Amniotic epithelial cell (primary cell): ENCODE data around the gene KCNS3.

Experiments used
- DNase-seq: peaks from one replicate; pipeline ENCODE4 v3.0.0-alpha.2; 2010; ENCODE audit warnings: low read depth

KCNS3 gene, protein sequence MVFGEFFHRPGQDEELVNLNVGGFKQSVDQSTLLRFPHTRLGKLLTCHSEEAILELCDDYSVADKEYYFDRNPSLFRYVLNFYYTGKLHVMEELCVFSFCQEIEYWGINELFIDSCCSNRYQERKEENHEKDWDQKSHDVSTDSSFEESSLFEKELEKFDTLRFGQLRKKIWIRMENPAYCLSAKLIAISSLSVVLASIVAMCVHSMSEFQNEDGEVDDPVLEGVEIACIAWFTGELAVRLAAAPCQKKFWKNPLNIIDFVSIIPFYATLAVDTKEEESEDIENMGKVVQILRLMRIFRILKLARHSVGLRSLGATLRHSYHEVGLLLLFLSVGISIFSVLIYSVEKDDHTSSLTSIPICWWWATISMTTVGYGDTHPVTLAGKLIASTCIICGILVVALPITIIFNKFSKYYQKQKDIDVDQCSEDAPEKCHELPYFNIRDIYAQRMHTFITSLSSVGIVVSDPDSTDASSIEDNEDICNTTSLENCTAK

GRCh38 chr2:17878281-17879136 is at the start of gene KCNS3:
TSS of gene KCNS3 (plus strand) at chr2:17878667. CDS start at chr2:17931009, 52,342 bp downstream.
- DNase-seq: peak; percentile 8

GRCh38 chr2:17830053-17831034 is 48.1 kb upstream of the KCNS3 start:
- DNase-seq: peak; percentile 74

DNA sequence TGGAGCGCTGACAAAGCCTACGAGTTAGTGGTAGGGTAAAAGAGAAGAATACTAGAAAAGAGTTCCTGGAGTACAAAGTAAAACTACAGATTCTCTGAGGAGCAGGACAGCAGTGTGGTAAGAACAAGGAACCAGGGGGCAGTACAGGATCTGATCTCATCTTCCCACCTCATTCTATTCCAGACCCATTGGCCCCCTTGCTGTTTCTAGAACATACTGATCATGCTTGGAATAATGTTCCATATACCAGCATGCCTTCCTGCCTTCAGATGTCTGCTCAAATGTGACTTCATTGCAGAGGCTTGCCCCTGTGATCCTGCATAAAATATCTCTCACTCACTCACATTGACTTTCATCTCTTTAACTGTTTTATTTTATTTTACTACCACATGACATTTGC is 43.0 kb upstream of the KCNS3 start:
- DNase-seq: no peak

GRCh38 chr2:17839959-17840358 is 38.5 kb upstream of the KCNS3 start:
- no peak for DNase-seq

DNA sequence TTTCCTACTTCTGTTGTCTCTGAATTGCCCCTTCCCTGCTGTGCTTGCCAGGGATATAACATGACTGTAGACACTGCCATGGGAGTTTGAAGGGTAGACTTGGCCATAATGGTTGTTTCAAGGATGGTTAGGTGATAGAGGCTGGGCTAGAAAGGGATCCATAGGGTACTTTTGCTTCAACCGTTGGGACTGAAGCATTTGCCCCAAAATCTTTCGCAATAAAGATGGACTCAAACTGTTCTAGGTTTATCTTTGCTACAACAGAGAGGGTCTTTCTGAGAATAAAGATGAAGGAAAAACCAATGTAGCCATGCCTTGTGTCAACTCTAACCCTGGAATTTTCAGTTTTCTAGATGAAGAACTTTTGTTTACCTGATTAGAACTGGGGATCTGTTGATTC is 35.0 kb upstream of the KCNS3 start:
- DNase-seq: no peak

DNA sequence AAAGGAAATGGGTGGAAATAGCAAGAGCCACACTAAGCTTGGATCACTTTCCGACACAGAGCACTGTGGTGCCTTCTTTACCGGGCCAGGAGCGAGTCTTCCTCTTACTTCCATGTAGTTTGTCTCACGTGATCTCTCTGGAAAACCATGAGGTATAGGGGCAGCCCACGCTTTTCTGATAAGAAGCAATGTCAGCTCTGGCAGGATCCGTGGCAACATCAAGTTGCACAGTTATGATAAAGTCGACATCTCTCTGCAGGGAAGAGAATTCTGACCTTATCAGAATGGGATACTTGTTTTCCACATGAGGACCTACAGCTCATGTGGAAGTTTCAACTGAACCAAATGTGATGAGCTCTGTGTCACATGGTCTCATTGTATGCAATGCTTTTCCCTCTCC is 32.7 kb upstream of the KCNS3 start:
- no peak for DNase-seq

DNA sequence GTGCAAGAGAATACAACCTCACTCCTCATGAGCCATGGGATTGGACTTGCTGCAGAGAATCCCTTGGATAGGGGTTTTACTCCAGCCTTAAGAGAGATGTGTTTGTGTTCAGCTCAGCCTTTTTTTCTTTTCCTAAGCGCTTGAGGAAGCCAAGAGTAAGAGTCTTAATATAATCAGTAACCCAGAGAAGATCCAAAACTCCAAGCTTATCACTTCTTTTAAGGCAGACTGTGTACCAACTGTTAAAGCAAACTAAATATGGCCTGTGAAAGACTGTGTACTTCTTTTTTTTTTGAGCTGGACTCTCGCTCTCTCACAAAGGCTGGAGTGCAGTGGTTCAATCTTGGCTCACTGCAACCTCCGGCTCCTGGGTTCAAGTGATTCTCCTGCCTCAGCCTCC is 31.8 kb upstream of the KCNS3 start:
- no peak for DNase-seq

- DNase-seq: no peak
These were observed 31.2 kb upstream of the KCNS3 start for GRCh38 chr2:17847236-17847635.

- no peak for DNase-seq
These were observed 29.2 kb upstream of the KCNS3 start for GRCh38 chr2:17849275-17849674.

- DNase-seq: no peak
These were observed 28.3 kb upstream of the KCNS3 start for GRCh38 chr2:17850151-17850550.

- peak; percentile 67 for DNase-seq
These were observed 26.5 kb upstream of the KCNS3 start for GRCh38 chr2:17851731-17852585.

GRCh38 chr2:17853799-17854198 is 24.7 kb upstream of the KCNS3 start:
- DNase-seq: no peak

GRCh38 chr2:17857021-17857420 is 21.4 kb upstream of the KCNS3 start:
- DNase-seq: peak; percentile 45

DNA sequence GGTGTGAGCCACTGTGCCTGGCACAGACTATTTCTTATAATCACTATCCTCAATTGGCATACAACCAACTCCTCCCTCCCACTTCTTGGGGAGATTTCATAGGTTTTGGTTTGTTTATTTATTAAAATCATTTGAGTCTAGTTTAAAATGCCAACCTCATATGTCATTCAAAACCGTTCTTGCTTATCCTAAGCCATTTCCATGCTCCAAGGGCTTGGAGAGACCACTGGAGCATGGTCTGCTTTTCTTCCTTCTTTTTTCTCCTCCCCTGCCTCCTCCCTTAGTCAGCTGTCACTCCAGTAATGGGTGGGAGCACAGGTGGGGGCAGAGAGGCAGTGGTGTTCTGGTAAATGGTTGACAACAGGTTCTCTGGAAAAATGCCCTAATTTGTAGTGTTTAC is 20.4 kb upstream of the KCNS3 start:
- DNase-seq: no peak

DNA sequence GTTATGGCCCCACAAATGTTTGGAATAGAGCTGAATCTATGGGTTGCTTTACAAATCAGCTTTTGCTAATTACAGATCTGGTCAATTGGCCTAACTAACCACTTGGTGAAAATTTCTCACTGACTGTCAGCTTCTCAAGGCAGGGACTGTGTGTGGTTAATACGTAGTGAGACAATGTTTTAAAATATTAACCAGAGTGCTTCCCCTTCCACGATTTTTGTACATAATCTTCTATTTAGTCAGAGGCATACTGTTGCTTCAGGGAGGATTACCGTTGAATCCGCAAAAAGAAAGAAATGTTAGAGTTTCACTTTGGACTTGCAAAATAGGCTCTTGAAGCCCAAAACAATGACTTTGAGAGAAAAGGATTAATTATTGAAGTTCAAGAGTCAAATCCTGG is 14.9 kb upstream of the KCNS3 start:
- DNase-seq: no peak

GRCh38 chr2:17864676-17865075 is 13.8 kb upstream of the KCNS3 start:
- DNase-seq: no peak

DNA sequence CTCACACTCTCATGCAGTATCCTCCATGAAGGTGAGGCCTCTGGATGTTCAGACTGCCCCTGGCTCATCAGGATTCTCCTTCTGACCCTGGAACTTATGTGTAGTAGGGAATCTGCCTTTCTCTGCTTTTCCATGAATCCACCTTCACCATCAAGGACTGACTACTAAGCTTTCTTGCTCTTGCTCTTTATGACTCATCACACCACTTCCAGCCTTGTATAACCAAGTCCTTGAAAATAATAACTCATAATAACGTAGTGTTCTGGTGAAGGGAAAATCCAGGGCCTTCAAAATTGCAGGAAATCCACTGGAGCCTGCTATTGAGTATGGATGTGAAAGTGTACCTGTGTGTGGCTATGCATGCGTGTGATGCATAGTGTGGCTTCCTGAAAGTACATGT is 11.3 kb upstream of the KCNS3 start:
- peak; percentile 42 for DNase-seq

DNA sequence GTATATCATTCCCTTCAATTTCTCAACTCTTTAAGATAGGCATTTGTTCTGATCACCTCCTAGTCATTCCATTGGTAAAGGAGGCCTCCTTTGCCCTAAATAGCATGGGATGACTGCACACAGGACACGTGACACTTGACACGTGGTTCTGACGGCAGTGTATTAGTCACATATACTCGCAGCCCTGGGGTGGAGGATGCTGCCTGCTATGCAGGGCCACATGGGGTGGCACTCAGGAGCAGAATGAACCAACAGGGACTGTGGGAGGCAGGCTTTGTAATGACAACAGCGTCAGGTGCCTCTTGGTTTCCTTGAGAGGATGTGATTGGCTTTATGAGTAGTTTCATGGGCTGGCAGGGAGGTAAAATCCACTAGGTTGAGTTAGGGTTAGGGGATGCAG is 9.3 kb upstream of the KCNS3 start:
- DNase-seq: no peak

GRCh38 chr2:17871639-17872038 is 6.8 kb upstream of the KCNS3 start:
- DNase-seq: no peak

- no peak for DNase-seq
These were observed 5.4 kb upstream of the KCNS3 start for GRCh38 chr2:17873021-17873420.

DNA sequence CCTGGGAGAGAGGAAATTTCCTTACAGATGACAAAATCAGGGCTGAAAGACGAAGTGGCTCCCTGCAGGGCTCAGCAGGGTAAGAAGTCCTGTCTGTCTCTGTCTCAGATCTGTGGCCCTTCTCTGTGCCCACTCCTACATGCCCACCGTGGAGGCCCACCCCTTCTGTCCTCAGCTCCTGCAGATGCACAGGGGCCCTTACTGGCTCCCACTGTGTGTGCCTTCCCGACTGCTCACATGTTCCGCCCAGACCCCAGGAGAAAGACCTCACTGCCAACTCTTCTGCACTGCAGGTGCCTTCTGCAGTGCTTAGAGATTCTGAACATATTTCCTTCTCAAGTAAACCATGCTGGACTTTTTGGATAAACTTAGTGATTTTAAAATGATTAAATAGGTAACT is 1.9 kb upstream of the KCNS3 start:
- DNase-seq: no peak
